ENCODE results near the gene SLC4A2. TPM values are rescaled to one million over a fixed set of nuclear protein-coding genes. Genes with fewer than 3 reads are reported as not detected.

SLC4A2 gene
- total RNA-seq, 4 donors from 2014 or later = 31.9 to 78.7 (median 59.7) TPM

GRCh38 chr7:151064993-151065392 lies 5.6 kb downstream of the SLC4A2 start:
- H3K9me3 ChIP-seq = no peaks in the 10 kb centered on the region
- peaks cover 38% of the 10 kb centered on the region for H3K4me1 ChIP-seq
- no peak for DNase-seq (ENCODE audit: low spot score in 2 of 2)
- peaks cover 69% of the 10 kb centered on the region for H3K36me3 ChIP-seq
- H3K27ac ChIP-seq = no peak overlapping the region
- TF ChIP-seq POLR2A (IDR thresholded peaks at IDR 0.05) (no peak), CTCF (IDR thresholded peaks at IDR 0.05) (no peak), POLR2AphosphoS5 (IDR thresholded peaks at IDR 0.05) (no peak), EP300 (IDR thresholded peaks at IDR 0.05) (no peak)
- no peak overlapping the region for H3K4me3 ChIP-seq
- WGBS = 81% methylated on average over 6 of the region's 6 CpGs
- H3K27me3 ChIP-seq = no peaks in the 10 kb centered on the region

DNA sequence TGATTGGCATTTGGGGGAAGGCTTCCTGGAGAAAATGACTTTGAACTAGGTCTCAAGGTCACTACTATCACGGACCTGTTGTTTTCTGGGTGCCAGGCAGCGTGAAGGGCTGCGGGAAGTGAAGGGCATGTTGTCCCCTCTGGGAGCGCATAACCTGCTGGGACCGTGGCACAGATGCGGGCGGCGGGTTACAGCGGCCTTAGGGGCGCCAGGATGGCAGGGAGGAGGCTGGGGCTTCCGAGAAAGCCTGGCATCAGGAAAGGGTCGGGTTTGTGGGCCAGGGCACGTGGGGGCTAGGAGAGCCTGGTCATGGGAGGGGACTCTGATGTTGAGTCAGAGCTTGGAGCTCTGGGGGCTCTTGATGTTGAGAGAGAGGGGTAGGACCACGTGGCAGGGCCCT lies 6.1 kb downstream of the SLC4A2 start:
- no peak overlapping the region for H3K4me3 ChIP-seq
- no peaks in the 10 kb centered on the region for H3K9me3 ChIP-seq
- H3K4me1 ChIP-seq = peaks cover 33% of the 10 kb centered on the region
- no peaks in the 10 kb centered on the region for H3K27me3 ChIP-seq
- 93% methylated on average over 14 of the region's 14 CpGs for WGBS
- TF ChIP-seq POLR2AphosphoS5 (IDR thresholded peaks at IDR 0.05) (no peak), CTCF (IDR thresholded peaks at IDR 0.05) (no peak), EP300 (IDR thresholded peaks at IDR 0.05) (no peak), POLR2A (IDR thresholded peaks at IDR 0.05) (no peak)
- peaks cover 74% of the 10 kb centered on the region for H3K36me3 ChIP-seq
- no peak overlapping the region for H3K27ac ChIP-seq
- DNase-seq (ENCODE audit: low spot score in 2 of 2) = no peak

GRCh38 chr7:151066273-151066974 lies 7.0 kb downstream of the SLC4A2 start:
- no peak for DNase-seq (ENCODE audit: low spot score in 2 of 2)
- Histone ChIP-seq H3K4me3 (no peak overlapping the region), H3K9me3 (no peaks in the 10 kb centered on the region), H3K27me3 (no peaks in the 10 kb centered on the region), H3K27ac (no peak overlapping the region), H3K4me1 (peaks cover 24% of the 10 kb centered on the region), H3K36me3 (peaks cover 83% of the 10 kb centered on the region)
- TF ChIP-seq EP300 (IDR thresholded peaks at IDR 0.05) (no peak), POLR2A (IDR thresholded peaks at IDR 0.05) (no peak), CTCF (IDR thresholded peaks at IDR 0.05) (no peak), POLR2AphosphoS5 (IDR thresholded peaks at IDR 0.05) (no peak)
- 86% methylated on average over 26 of the region's 39 CpGs for WGBS

DNA sequence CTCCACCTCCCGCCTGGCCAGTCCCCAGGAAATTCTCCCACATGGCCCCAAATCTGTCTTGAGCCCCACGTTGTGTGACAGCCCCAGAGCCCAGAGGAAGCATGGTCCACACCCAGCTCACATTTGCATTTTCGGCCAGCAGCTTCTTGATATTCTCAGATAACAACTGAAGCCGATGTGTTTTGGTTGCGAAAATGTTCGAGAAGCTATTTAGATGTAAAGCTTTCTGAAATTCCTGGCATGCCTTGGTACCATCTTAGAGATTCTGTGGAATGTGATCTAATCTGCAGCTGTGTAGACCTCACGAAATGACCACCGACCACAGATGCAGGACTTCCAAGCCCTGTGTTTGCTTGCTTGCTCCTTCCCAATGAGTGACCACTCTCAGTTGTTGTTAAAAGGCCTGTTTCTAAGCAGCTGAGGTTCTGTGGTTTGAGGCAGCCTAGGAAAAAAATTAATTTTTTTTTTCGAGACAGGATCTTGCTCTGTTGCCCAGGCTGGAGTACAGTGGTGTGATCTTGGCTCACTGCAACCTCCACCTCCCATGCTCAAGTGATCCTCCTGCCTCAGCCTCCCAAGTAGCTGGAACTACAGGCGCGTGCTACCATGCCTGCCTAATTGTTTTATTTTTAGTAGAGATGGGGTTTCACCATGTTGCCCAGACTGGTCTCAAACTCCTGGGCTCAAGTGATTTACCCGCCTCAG lies 8.8 kb downstream of the SLC4A2 start:
- 83% methylated on average over 12 of the region's 12 CpGs for WGBS
- no peak overlapping the region for H3K27ac ChIP-seq
- no peaks in the 10 kb centered on the region for H3K9me3 ChIP-seq
- no peak for DNase-seq (ENCODE audit: low spot score in 2 of 2)
- peaks cover 6% of the 10 kb centered on the region for H3K4me1 ChIP-seq
- no peak overlapping the region for H3K4me3 ChIP-seq
- peaks cover 94% of the 10 kb centered on the region for H3K36me3 ChIP-seq
- TF ChIP-seq POLR2AphosphoS5 (IDR thresholded peaks at IDR 0.05) (no peak), POLR2A (IDR thresholded peaks at IDR 0.05) (no peak), EP300 (IDR thresholded peaks at IDR 0.05) (no peak), CTCF (IDR thresholded peaks at IDR 0.05) (no peak)
- H3K27me3 ChIP-seq = no peaks in the 10 kb centered on the region

- no peak overlapping the region for H3K27ac ChIP-seq
- no peak overlapping the region for H3K4me3 ChIP-seq
- DNase-seq (ENCODE audit: low spot score in 2 of 2) = no peak
- WGBS = 89% methylated on average over 10 of the region's 17 CpGs
- H3K9me3 ChIP-seq = no peaks in the 10 kb centered on the region
- H3K4me1 ChIP-seq = no peaks in the 10 kb centered on the region
- TF ChIP-seq POLR2AphosphoS5 (IDR thresholded peaks at IDR 0.05) (no peak), CTCF (IDR thresholded peaks at IDR 0.05) (no peak), EP300 (IDR thresholded peaks at IDR 0.05) (no peak), POLR2A (IDR thresholded peaks at IDR 0.05) (no peak)
- no peaks in the 10 kb centered on the region for H3K27me3 ChIP-seq
- H3K36me3 ChIP-seq = peaks cover 99% of the 10 kb centered on the region
These were observed 10.6 kb downstream of the SLC4A2 start for GRCh38 chr7:151069841-151070573.
